ENCODE data around the gene RPL27. TPM values are rescaled to one million over a fixed set of nuclear protein-coding genes. Genes with fewer than 3 reads are reported as not detected.

RPL27 gene
- total and polyA plus RNA-seq, 2 of the 8 experiments (the other 6 are each of a cell fraction or from before 2014, with no cell fraction given): 1,415 to 3,779 TPM

DNA sequence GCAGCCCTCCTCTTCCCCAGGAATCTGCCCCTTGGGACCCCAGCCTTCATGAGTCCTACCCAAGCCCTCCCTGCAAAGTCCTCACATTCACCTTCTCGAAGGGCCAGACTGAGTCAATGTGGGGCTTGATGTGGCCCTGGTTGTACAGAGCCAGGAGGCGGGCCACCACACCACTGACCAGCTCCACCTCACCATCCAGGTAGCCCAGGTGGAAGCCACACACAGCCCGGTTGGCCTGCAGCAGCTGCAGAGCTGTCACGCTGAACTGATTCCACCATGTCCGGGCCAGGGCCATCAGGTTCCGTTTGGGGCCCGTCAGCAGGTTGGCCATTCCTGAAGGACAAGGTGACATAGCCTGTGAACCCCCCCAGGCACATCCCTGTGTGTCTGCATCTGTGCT lies 18.0 kb downstream of the RPL27 start:
- Histone ChIP-seq H3K4me3 (ENCODE audit: extremely low read depth in 1 of 4, insufficient read depth in 2 of 4, low read depth in 3 of 4, low read length in 4 of 4) (no peak overlapping the region), H3K79me2 (ENCODE audit: control insufficient read depth in 1 of 2, insufficient read depth in 2 of 2, low read length in 2 of 2) (peaks cover 0 to 34% of the 10 kb centered on the region in 2 experiments; a peak in 3 of 4 replicates), H3K27ac (ENCODE audit: low read depth, low read length) (no peak overlapping the region), H3K27me3 (replicated peaks in 1 of 4; ENCODE audit: control insufficient read depth in 3 of 4, extremely low read depth in 1 of 4, insufficient read depth in 3 of 4, low read length in 3 of 4) (no peaks in the 10 kb centered on the region), H3K36me3 (ENCODE audit: control insufficient read depth in 2 of 4, insufficient read depth in 4 of 4, low read length in 3 of 4) (peaks cover 6 to 39% (median 12%) of the 10 kb centered on the region in 4 experiments; a peak in 7 of 8 replicates), H4K5ac (ENCODE audit: insufficient read length, low read depth, low read length) (no peak overlapping the region), H3K9me3 (ENCODE audit: insufficient read depth in 2 of 2, low read depth in 1 of 2, low read length in 1 of 2) (no peaks in the 10 kb centered on the region), H3K23ac (ENCODE audit: insufficient read length) (no peak overlapping the region), H2BK20ac (ENCODE audit: low read length) (no peak overlapping the region), H4K91ac (replicated peaks; ENCODE audit: insufficient read length, low read length) (no peak overlapping the region), H3K18ac (ENCODE audit: extremely low read depth, low read length) (no peak overlapping the region), H2AK5ac (ENCODE audit: low read depth, low read length) (no peak overlapping the region), H2BK15ac (ENCODE audit: low read length) (no peak overlapping the region), H3K4ac (replicated peaks; ENCODE audit: insufficient read length, low read depth, low read length) (no peak overlapping the region), H3K23me2 (ENCODE audit: low read depth, low read length) (peaks cover 4% of the 10 kb centered on the region; the same call in 1 of the 2 replicates), H3K14ac (ENCODE audit: insufficient read length) (no peak overlapping the region), H2BK5ac (ENCODE audit: low read depth, low read length) (0 out of 2 replicates have a peak overlapping the region, but pooled peaks have one; percentile 54), H4K8ac (ENCODE audit: extremely low read depth, insufficient read depth, low read length) (no peak overlapping the region), H2AFZ (ENCODE audit: low read length) (no peak overlapping the region), H2BK120ac (replicated peaks; ENCODE audit: low read depth, low read length) (no peak overlapping the region), H4K20me1 (replicated peaks in 1 of 2; ENCODE audit: control insufficient read depth in 1 of 2, insufficient read depth in 2 of 2, low read length in 2 of 2) (peaks cover 12% of the 10 kb centered on the region in 2 experiments), H3K56ac (replicated peaks; ENCODE audit: insufficient read length, low read depth, low read length) (no peak overlapping the region), H3K4me2 (ENCODE audit: insufficient read depth in 1 of 2, low read depth in 2 of 2, low read length in 2 of 2) (no peak overlapping the region), H2BK12ac (ENCODE audit: low read depth, low read length) (no peak overlapping the region), H3K9ac (replicated peaks in 1 of 4; ENCODE audit: extremely low read depth in 1 of 4, low read depth in 3 of 4, low read length in 3 of 4) (no peak overlapping the region), H3K4me1 (replicated peaks in 1 of 4; ENCODE audit: control insufficient read depth in 3 of 4, insufficient read depth in 4 of 4, low read length in 3 of 4) (peaks cover 6 to 18% (median 12%) of the 10 kb centered on the region in 4 experiments), H3K79me1 (ENCODE audit: low read depth, low read length) (peaks cover 20% of the 10 kb centered on the region)
- DNase-seq (ENCODE audit: low read depth in 1 of 2, low spot score in 2 of 2) (no peak), FAIRE-seq (no peak)
- WGBS, 2 experiments (ENCODE audit: extremely low coverage in 1 of 2, insufficient coverage in 1 of 2, insufficient read length in 1 of 2, insufficient replicate concordance in 2 of 2, low coverage in 1 of 2, low lambda C conversion rate in 2 of 2, missing lambda C conversion rate in 1 of 2): 95% methylated on average over 3 of the region's 7 CpGs; no CpG with 5 or more reads in 1 of the 2 experiments
- POLR2A ChIA-PET (ENCODE audit: partially characterized antibody): interaction anchor here (1.1 to 7.5 kb wide), 4 partner anchors 11 to 299 kb away, joined by 3 to 104 read pairs (median 24); partner anchors contain the start of genes IFI35 and RPL27
- TF ChIP-seq RFX5 (IDR thresholded peaks at IDR 0.05; ENCODE audit: borderline replicate concordance, low read depth, low read length): no peak
- no peak for TF ChIP-seq HDAC6 (IDR thresholded peaks at IDR 0.05; ENCODE audit: low read depth, low read length)
- TF ChIP-seq NANOG (IDR thresholded peaks at IDR 0.05; ENCODE audit: insufficient read depth, low read depth, low read length, poor library complexity, severe bottlenecking): no peak
- no peak for TF ChIP-seq CHD2 (IDR thresholded peaks at IDR 0.05; ENCODE audit: low read length)
- CTCF ChIA-PET (ENCODE audit: partially characterized antibody): no interaction called here

All from H1 (cell line).